ENCODE results near the gene RXRA. TPM values are rescaled to one million over a fixed set of nuclear protein-coding genes. Genes with fewer than 3 reads are reported as not detected.

Gene RXRA
- polyA plus RNA-seq, 1 experiment: 12.0 TPM

DNA sequence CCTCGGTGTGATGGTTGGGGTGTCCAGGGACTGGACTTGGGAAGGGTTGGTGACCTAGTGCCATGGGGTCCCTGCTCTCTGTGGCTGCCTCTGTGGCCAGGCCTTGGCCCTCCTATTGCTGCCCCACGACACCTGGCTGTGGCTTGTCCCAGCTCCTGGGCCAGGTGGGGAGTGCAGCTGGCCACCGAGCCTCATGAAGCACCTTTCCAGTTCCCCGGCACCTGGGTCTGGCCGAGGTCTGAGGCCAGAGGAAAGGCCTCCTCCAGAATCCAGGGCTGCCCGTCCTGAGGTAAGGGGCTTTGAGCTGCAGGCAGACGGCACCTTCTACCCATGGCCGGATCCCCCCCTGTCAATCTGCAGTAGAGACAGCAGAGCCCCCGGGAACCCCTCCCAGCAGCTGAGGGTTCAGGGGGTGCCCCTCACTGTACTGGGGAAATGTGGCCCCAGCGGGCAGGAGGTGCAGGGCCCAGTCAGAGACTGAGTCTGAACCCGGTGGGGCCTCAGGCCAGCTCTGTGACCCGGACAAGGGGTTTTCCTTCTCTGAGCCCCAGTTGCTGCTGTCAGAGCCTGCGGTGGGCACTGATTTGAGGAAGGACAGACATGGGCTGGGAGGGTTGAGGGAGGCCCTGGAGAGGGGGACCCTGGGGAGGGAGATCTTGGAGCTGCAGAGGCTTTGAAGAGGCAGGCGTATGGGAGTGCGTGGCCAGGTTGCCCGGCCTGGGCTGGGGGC, 54.5 kb downstream of the RXRA start:
- POLR2A ChIA-PET: no interaction called here

GRCh38 chr9:134381272-134381661, 55.0 kb downstream of the RXRA start:
- CTCF ChIA-PET: no interaction called here
- no peaks in the 10 kb centered on the region for H3K27me3 ChIP-seq (ENCODE audit: control insufficient read depth, insufficient read depth, low read length)
- POLR2A ChIA-PET: no interaction called here
- no peak overlapping the region for H3K4me3 ChIP-seq (ENCODE audit: low read depth, low read length)
- no peak for TF ChIP-seq CTCF (IDR thresholded peaks at IDR 0.05; ENCODE audit: insufficient read depth, low read depth, low read length)
- DNase-seq (ENCODE audit: low read depth): no peak
- H3K36me3 ChIP-seq (ENCODE audit: control insufficient read depth, insufficient read depth, low read length): no peaks in the 10 kb centered on the region; the same call in 1 of the 2 replicates

More for the DNA sequence above, 54.5 kb downstream of the RXRA start:
- no peaks in the 10 kb centered on the region; the same call in 1 of the 2 replicates for H3K36me3 ChIP-seq (ENCODE audit: control insufficient read depth, insufficient read depth, low read length)
- no peak for DNase-seq (ENCODE audit: low read depth)
- H3K27me3 ChIP-seq (ENCODE audit: control insufficient read depth, insufficient read depth, low read length): no peaks in the 10 kb centered on the region
- no peak for TF ChIP-seq CTCF (IDR thresholded peaks at IDR 0.05; ENCODE audit: insufficient read depth, low read depth, low read length)
- CTCF ChIA-PET: no interaction called here
- H3K4me3 ChIP-seq (ENCODE audit: low read depth, low read length): no peak overlapping the region

DNA sequence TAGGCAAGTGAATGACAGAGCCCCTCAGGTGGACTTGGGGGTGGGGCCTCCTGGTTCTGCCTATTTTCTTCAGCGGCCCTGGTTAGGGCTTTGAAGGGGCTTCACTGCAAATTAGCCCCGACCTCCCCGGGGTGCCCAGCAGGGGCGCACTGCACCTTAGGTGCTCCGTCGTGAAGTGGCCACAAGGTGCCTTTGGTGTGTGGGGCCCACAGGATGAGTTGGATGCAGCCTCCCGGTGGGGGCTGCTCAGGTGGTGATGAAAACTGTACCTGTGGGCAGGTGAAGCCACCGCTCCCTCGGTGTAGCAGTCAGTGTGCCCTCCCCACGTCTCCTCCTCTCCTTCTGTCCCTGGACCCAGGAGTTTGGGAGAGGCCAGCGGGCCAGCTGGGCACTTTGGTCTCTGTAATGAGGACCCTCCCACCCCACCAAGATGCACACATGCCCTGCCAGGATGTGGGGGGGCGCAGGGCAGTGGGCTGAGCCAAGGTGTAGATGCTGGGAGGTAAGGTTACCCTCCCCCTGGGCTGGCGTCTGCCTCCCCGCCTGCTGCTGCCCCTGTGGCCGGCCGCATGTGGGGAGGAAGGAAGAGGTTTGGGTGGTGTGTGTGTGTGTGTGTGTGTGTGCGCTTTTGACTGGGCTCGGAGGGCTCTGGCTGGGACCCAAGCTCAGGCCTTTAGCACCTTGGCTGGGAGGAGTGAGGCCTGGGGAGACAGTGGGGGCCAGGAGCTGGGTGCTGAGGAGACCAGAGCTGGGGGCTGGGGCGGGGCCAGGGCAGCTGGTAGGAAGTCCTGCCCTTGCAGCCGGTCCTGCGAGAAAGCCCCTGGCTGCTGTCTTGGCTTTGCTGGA, 55.6 kb downstream of the RXRA start:
- Histone ChIP-seq H3K36me3 (ENCODE audit: control insufficient read depth, insufficient read depth, low read length) (no peaks in the 10 kb centered on the region; the same call in 1 of the 2 replicates), H3K27me3 (ENCODE audit: control insufficient read depth, insufficient read depth, low read length) (no peaks in the 10 kb centered on the region), H3K4me3 (ENCODE audit: low read depth, low read length) (no peak overlapping the region)
- no peak for TF ChIP-seq CTCF (IDR thresholded peaks at IDR 0.05; ENCODE audit: insufficient read depth, low read depth, low read length)
- ChIA-PET POLR2A (no interaction called here), CTCF (interaction anchor here (0.8 kb wide), 1 partner anchor 51 kb away, joined by 3 read pairs; no protein-coding TSS in a partner anchor)
- no peak for DNase-seq (ENCODE audit: low read depth)

GRCh38 chr9:134382733-134383132, 56.5 kb downstream of the RXRA start:
- H3K27me3 ChIP-seq (ENCODE audit: control insufficient read depth, insufficient read depth, low read length): no peaks in the 10 kb centered on the region
- DNase-seq (ENCODE audit: low read depth): no peak
- CTCF ChIA-PET: interaction anchor here (0.8 kb wide), 1 partner anchor 50 kb away, joined by 3 read pairs; no protein-coding TSS in a partner anchor
- TF ChIP-seq CTCF (IDR thresholded peaks at IDR 0.05; ENCODE audit: insufficient read depth, low read depth, low read length): no peak
- POLR2A ChIA-PET: no interaction called here
- no peaks in the 10 kb centered on the region for H3K36me3 ChIP-seq (ENCODE audit: control insufficient read depth, insufficient read depth, low read length)
- no peak overlapping the region for H3K4me3 ChIP-seq (ENCODE audit: low read depth, low read length)

DNA sequence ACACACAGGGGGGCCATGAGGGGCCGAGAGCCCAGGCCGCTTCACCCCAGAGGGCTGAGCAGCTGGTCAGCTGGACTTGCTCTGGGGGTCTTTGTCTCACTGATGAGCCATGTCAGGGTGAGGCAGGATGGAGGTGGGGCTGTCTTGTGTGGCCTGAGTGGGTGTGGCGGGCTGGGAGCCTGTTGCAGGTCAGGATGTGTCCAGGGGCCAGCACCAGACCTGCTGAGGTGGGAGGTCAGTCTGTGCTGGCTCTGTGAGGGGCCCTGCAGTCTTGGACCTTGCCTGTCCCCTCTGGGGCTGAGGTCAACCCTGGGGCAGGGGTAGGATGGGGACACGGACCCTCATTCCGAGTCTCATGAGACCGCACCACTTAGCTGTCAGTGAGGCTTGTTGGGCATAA, 56.9 kb downstream of the RXRA start:
- ChIA-PET POLR2A (no interaction called here), CTCF (interaction anchor here (0.8 kb wide), 1 partner anchor 15 kb away, joined by 3 read pairs; no protein-coding TSS in a partner anchor)
- no peak for DNase-seq (ENCODE audit: low read depth)
- no peak for TF ChIP-seq CTCF (IDR thresholded peaks at IDR 0.05; ENCODE audit: insufficient read depth, low read depth, low read length)
- H3K27me3 ChIP-seq (ENCODE audit: control insufficient read depth, insufficient read depth, low read length): no peaks in the 10 kb centered on the region
- no peak overlapping the region for H3K4me3 ChIP-seq (ENCODE audit: low read depth, low read length)
- H3K36me3 ChIP-seq (ENCODE audit: control insufficient read depth, insufficient read depth, low read length): no peaks in the 10 kb centered on the region
